ENCODE results near the gene PFKFB2. TPM values are rescaled to one million over a fixed set of nuclear protein-coding genes. Genes with fewer than 3 reads are reported as not detected.

The PFKFB2 gene
- total and polyA plus RNA-seq, 2 of the 8 experiments (the other 6 are each of a cell fraction or from before 2014, with no cell fraction given): 6.7 to 19.1 TPM

DNA sequence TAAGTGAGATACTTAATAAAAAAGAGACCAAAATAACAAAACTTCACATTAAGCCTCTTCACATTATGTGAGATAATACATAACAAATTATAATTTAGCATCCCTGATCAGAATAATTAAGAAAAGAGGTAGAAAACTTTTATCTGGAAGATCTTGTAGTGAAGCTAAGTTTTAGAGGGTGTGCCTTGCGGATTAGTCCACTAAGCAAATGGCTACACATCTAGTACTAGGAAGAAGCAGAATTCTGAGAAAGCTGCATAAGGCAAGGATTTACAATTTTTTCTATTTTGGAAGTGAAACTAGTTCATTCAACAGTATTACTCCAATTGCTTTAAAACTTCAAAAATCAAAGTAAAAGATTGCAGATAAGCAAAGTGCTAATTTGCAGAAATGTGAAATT lies 5.6 kb upstream of the PFKFB2 start (continued):
- TF ChIP-seq POU5F1 (IDR thresholded peaks at IDR 0.05; ENCODE audit: low read depth, low read length) (no peak), SP1 (IDR thresholded peaks at IDR 0.05; ENCODE audit: low read depth, low read length) (no peak), TBP (IDR thresholded peaks at IDR 0.05; ENCODE audit: low read depth, low read length) (no peak), KDM4A (IDR thresholded peaks at IDR 0.05; ENCODE audit: low read depth, low read length, severe bottlenecking) (no peak), SAP30 (IDR thresholded peaks at IDR 0.05; ENCODE audit: insufficient read depth, insufficient replicate concordance, low read length) (no peak), RBBP5 (IDR thresholded peaks at IDR 0.05; ENCODE audit: borderline replicate concordance, low read depth, low read length) (no peak), POLR2A (IDR thresholded peaks at IDR 0.05; ENCODE audit: control extremely low read depth in 1 of 2, low read depth in 2 of 2, low read length in 2 of 2) (no peak), KDM5A (IDR thresholded peaks at IDR 0.05; ENCODE audit: low read length) (no peak), HDAC6 (IDR thresholded peaks at IDR 0.05; ENCODE audit: low read depth, low read length) (no peak)

Data from H1 (cell line).